GM19023 (cell line): Measurements from ENCODE around the gene CTNNA2.
A peak's percentile ranks its signal among the peaks of the same experiment; 100 is the strongest.

ENCODE experiments used
- ATAC-seq: cut with Tn5 transposase; IDR thresholded peaks from one replicate; pipeline ENCODE4 v1.9.1; 2021; ENCODE audit warnings: mild to moderate bottlenecking, moderate library complexity; ENCODE audit not compliant: unreplicated experiment

Gene CTNNA2

GRCh38 chr2:79846878-79847277, 334.0 kb downstream of the CTNNA2 start:
- no peak for ATAC-seq

- ATAC-seq: no peak
Measured at GRCh38 chr2:79849241-79849640, 336.4 kb downstream of the CTNNA2 start.

GRCh38 chr2:79849949-79850348, 337.1 kb downstream of the CTNNA2 start:
- no peak for ATAC-seq

- ATAC-seq: no peak
Measured at GRCh38 chr2:79850912-79851311, 338.1 kb downstream of the CTNNA2 start.

GRCh38 chr2:79855264-79856006, 342.6 kb downstream of the CTNNA2 start:
- ATAC-seq: no peak

- ATAC-seq: no peak
Measured at GRCh38 chr2:79857888-79858287, 345.0 kb downstream of the CTNNA2 start.

- no peak for ATAC-seq
Measured at GRCh38 chr2:79860228-79861058, 347.6 kb downstream of the CTNNA2 start.

GRCh38 chr2:79861059-79861374, 348.2 kb downstream of the CTNNA2 start:
- ATAC-seq: no peak

- no peak for ATAC-seq
Measured at GRCh38 chr2:79862756-79863155, 349.9 kb downstream of the CTNNA2 start.

- ATAC-seq: no peak
Measured at GRCh38 chr2:79872656-79873055, 359.8 kb downstream of the CTNNA2 start.

- ATAC-seq: no peak
Measured at GRCh38 chr2:79874015-79874414, 361.2 kb downstream of the CTNNA2 start.

- no peak for ATAC-seq
Measured at GRCh38 chr2:79876430-79876829, 363.6 kb downstream of the CTNNA2 start.

- no peak for ATAC-seq
Measured at GRCh38 chr2:79882548-79882947, 369.7 kb downstream of the CTNNA2 start.

- peak; percentile 58 for ATAC-seq
Measured at GRCh38 chr2:79887747-79888374, 375.0 kb downstream of the CTNNA2 start.

GRCh38 chr2:79892123-79892522, 379.3 kb downstream of the CTNNA2 start:
- no peak for ATAC-seq

- no peak for ATAC-seq
Measured at GRCh38 chr2:79899196-79899595, 386.3 kb downstream of the CTNNA2 start.

GRCh38 chr2:79901161-79901560, 388.3 kb downstream of the CTNNA2 start:
- ATAC-seq: no peak

GRCh38 chr2:79903222-79904000, 390.6 kb downstream of the CTNNA2 start:
- no peak for ATAC-seq

- no peak for ATAC-seq
Measured at GRCh38 chr2:79906139-79906890, 393.5 kb downstream of the CTNNA2 start.

- no peak for ATAC-seq
Measured at GRCh38 chr2:79909521-79909920, 396.7 kb downstream of the CTNNA2 start.
